ENCODE data around the gene SSRP1.
"Not testable (repeated sequence)": the region's sequence is repeated elsewhere in the genome, so short reads cannot be mapped to it uniquely, and the experiment has no call there.

The SSRP1 gene

DNA sequence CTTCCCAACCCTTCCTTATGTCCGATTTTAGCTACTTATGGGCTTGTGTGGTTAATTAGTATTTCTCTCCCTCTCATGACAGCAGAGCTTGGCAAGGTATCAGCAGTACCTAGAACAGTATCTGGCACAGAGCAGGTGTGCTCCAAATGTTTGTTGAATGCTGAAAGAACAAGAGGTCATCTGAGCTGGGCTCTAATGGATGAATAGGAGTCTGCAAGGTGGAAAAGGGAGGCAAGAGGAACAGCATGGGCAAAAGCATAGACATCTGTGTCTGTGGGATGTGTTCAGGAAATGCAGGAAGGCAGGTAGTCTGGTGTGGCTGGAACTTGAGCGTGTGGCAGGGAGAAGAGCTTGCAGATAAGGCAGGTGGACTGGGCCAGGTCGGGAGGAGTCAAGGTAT lies 26.2 kb upstream of the SSRP1 start:
- Histone ChIP-seq H3K9me3 (ENCODE audit: insufficient read depth, low read depth, low read length) (no peaks in the 10 kb centered on the region), H3K36me3 (ENCODE audit: insufficient read depth, low read length) (no peaks in the 10 kb centered on the region), H4K20me1 (ENCODE audit: insufficient read depth, low read length, poor library complexity, severe bottlenecking) (no peaks in the 10 kb centered on the region), H3K4me1 (ENCODE audit: insufficient read depth, low read length, poor library complexity, severe bottlenecking) (peaks cover 8% of the 10 kb centered on the region), H3K27me3 (ENCODE audit: insufficient read depth, low read length, poor library complexity, severe bottlenecking) (no peaks in the 10 kb centered on the region), H3K4me2 (ENCODE audit: low read depth, low read length, poor library complexity, severe bottlenecking) (no peak overlapping the region), H3K4me3 (ENCODE audit: low read length, poor library complexity, severe bottlenecking) (no peak overlapping the region), H3K9me2 (replicated peaks; ENCODE audit: low read depth, low read length) (no peaks in the 10 kb centered on the region), H2AFZ (ENCODE audit: low read length) (no peak overlapping the region), H3K79me2 (ENCODE audit: insufficient read depth, low read length) (no peaks in the 10 kb centered on the region), H3F3A (ENCODE audit: low read depth) (peaks cover 4% of the 10 kb centered on the region; the same call in 1 of the 2 replicates), H3K9ac (ENCODE audit: low read depth, low read length, poor library complexity, severe bottlenecking) (no peak overlapping the region)
- TF ChIP-seq CTCF (conservative IDR thresholded peaks at IDR 0.05; ENCODE audit: low read length) (no peak), EZH2phosphoT487 (IDR thresholded peaks at IDR 0.05; ENCODE audit: borderline replicate concordance) (no peak)

DNA sequence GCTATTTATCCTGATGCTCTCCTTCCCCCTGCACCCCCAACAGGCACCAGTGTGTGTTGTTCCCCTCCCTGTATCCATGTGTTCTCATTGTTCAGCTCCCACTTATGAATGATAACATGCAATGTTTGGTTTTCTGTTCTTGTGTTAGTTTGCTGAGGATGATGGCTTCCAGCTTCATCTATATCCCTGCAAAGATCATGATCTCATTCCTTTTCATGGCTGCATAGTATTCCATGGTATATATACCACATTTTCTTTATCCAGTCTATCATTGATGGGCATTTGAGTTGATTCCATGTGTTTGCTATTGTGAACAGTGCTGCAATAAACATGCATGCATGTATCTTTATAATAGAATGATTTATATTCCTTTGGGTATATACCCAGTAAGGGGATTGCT lies 25.7 kb upstream of the SSRP1 start:
- not testable (repeated sequence) for H2AFZ ChIP-seq (ENCODE audit: low read length); H4K20me1 ChIP-seq (ENCODE audit: insufficient read depth, low read length, poor library complexity, severe bottlenecking); H3K36me3 ChIP-seq (ENCODE audit: insufficient read depth, low read length); H3K9me3 ChIP-seq (ENCODE audit: insufficient read depth, low read depth, low read length); H3K9me2 ChIP-seq (replicated peaks; ENCODE audit: low read depth, low read length); H3K9ac ChIP-seq (ENCODE audit: low read depth, low read length, poor library complexity, severe bottlenecking); H3K4me3 ChIP-seq (ENCODE audit: low read length, poor library complexity, severe bottlenecking); H3K79me2 ChIP-seq (ENCODE audit: insufficient read depth, low read length); H3F3A ChIP-seq (ENCODE audit: low read depth); H3K4me2 ChIP-seq (ENCODE audit: low read depth, low read length, poor library complexity, severe bottlenecking); H3K27me3 ChIP-seq (ENCODE audit: insufficient read depth, low read length, poor library complexity, severe bottlenecking)
- peaks cover 12% of the 10 kb centered on the region for H3K4me1 ChIP-seq (ENCODE audit: insufficient read depth, low read length, poor library complexity, severe bottlenecking)

- Histone ChIP-seq H3K9ac (ENCODE audit: low read depth, low read length, poor library complexity, severe bottlenecking) (no peak overlapping the region), H3F3A (ENCODE audit: low read depth) (peaks cover 4% of the 10 kb centered on the region; the same call in 1 of the 2 replicates), H3K9me3 (ENCODE audit: insufficient read depth, low read depth, low read length) (no peaks in the 10 kb centered on the region), H3K9me2 (replicated peaks; ENCODE audit: low read depth, low read length) (no peaks in the 10 kb centered on the region), H3K4me3 (ENCODE audit: low read length, poor library complexity, severe bottlenecking) (no peak overlapping the region), H3K79me2 (ENCODE audit: insufficient read depth, low read length) (no peaks in the 10 kb centered on the region), H3K27me3 (ENCODE audit: insufficient read depth, low read length, poor library complexity, severe bottlenecking) (no peaks in the 10 kb centered on the region), H4K20me1 (ENCODE audit: insufficient read depth, low read length, poor library complexity, severe bottlenecking) (no peaks in the 10 kb centered on the region), H3K36me3 (ENCODE audit: insufficient read depth, low read length) (no peaks in the 10 kb centered on the region), H3K4me1 (ENCODE audit: insufficient read depth, low read length, poor library complexity, severe bottlenecking) (peaks cover 16% of the 10 kb centered on the region), H3K4me2 (ENCODE audit: low read depth, low read length, poor library complexity, severe bottlenecking) (no peak overlapping the region), H2AFZ (ENCODE audit: low read length) (no peak overlapping the region)
- TF ChIP-seq CTCF (conservative IDR thresholded peaks at IDR 0.05; ENCODE audit: low read length) = no peak
- no peak for TF ChIP-seq EZH2phosphoT487 (IDR thresholded peaks at IDR 0.05; ENCODE audit: borderline replicate concordance)
These were observed 25.3 kb upstream of the SSRP1 start for GRCh38 chr11:57360991-57361390.

DNA sequence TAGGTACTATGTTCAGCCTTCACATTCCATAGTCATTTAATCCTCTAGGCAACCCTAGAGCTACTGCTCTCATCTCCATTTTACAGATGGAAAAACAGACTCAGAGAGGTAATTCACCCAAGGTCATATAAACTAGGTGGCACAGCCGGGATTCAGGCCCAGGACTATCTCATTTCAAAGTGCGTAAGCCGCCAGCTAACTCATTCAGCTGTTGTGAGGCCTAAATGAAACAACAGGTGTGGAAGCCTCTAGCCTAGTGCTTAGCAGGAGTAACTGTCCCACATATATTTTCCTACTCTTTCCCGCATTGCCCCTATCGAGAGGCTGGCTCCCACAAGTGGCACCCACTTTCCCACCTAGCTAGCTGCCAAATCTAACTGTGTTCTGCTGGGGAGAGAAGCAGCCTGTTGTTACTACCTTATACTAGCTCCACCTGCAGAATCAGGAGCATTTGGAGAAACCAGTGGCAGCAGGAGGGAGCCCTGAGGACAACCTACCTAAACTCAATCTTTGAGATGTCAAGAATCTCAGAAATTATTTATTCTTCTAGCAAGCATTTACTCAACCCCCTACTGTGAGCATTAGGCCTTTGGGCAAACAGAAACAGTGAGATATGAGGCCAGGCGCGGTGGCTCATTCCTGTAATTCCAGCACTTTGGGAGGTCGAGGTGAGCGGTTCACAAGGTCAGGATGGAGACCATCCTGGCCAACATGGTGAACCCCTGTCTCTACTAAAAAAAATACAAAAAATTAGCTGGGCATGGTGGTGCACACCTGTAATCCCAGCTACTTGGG lies 24.4 kb upstream of the SSRP1 start:
- no peaks in the 10 kb centered on the region for H3K36me3 ChIP-seq (ENCODE audit: insufficient read depth, low read length)
- peaks cover 4% of the 10 kb centered on the region; the same call in 1 of the 2 replicates for H3F3A ChIP-seq (ENCODE audit: low read depth)
- H3K4me3 ChIP-seq (ENCODE audit: low read length, poor library complexity, severe bottlenecking) = no peak overlapping the region
- no peaks in the 10 kb centered on the region for H4K20me1 ChIP-seq (ENCODE audit: insufficient read depth, low read length, poor library complexity, severe bottlenecking)
- H3K79me2 ChIP-seq (ENCODE audit: insufficient read depth, low read length) = no peaks in the 10 kb centered on the region
- peaks cover 24% of the 10 kb centered on the region for H3K4me1 ChIP-seq (ENCODE audit: insufficient read depth, low read length, poor library complexity, severe bottlenecking)
- no peak overlapping the region for H3K4me2 ChIP-seq (ENCODE audit: low read depth, low read length, poor library complexity, severe bottlenecking)
- H3K9ac ChIP-seq (ENCODE audit: low read depth, low read length, poor library complexity, severe bottlenecking) = no peak overlapping the region
- H3K9me2 ChIP-seq (replicated peaks; ENCODE audit: low read depth, low read length) = no peaks in the 10 kb centered on the region
- no peak overlapping the region for H2AFZ ChIP-seq (ENCODE audit: low read length)
- no peaks in the 10 kb centered on the region for H3K27me3 ChIP-seq (ENCODE audit: insufficient read depth, low read length, poor library complexity, severe bottlenecking)
- TF ChIP-seq CTCF (conservative IDR thresholded peaks at IDR 0.05; ENCODE audit: low read length) = no peak
- no peak for TF ChIP-seq EZH2phosphoT487 (IDR thresholded peaks at IDR 0.05; ENCODE audit: borderline replicate concordance)
- no peaks in the 10 kb centered on the region for H3K9me3 ChIP-seq (ENCODE audit: insufficient read depth, low read depth, low read length)

Measured in Loucy (cell line).